A673 (cell line): ENCODE data around the gene CFAP298. TPM values are rescaled to one million over a fixed set of nuclear protein-coding genes. Genes with fewer than 3 reads are reported as not detected.

Experiments used
- BruUV-seq: library from RNA; stranded (reverse); fragments of 400-500 nt; replicated peaks from 2 replicates; lab custom pipeline; 2021; lab: Mats Ljungman, UMichigan
- CTCF ChIA-PET: fragments of 300-600 bp; sonication (Branson Sonifier 250); formaldehyde crosslinking; loops from one replicate; lab custom pipeline; 2022; ENCODE audit warnings: antibody characterized with exemption; lab: Charles Lee
- POLR2A ChIA-PET: fragments of 300-600 bp; sonication (Branson Sonifier 250); formaldehyde crosslinking; loops from one replicate; lab custom pipeline; 2022; ENCODE audit warnings: antibody characterized with exemption; ENCODE audit not compliant: low non-redundant PET; lab: Charles Lee
- DNase-seq: peaks from one replicate; pipeline ENCODE4 v3.0.0-alpha.2; 2015; ENCODE audit warnings: low spot score
- H3K27ac ChIP-seq: fragments of 200-600 bp; sonication (generic); 2 replicates; pipeline ENCODE4 v1.5.1; 2016; ENCODE audit warnings: mixed run types, low read depth, mild to moderate bottlenecking, mixed read lengths, antibody characterized with exemption, low read length; ENCODE audit not compliant: poor library complexity, severe bottlenecking
- H3K27me3 ChIP-seq: fragments of 200-600 bp; sonication (generic); replicated peaks from 2 replicates; pipeline ENCODE4 v1.6.1; 2017; ENCODE audit warnings: mixed run types, low read depth, mild to moderate bottlenecking, mixed read lengths, antibody characterized with exemption, low read length; ENCODE audit not compliant: insufficient read depth, poor library complexity
- H3K36me3 ChIP-seq: fragments of 200-600 bp; sonication (generic); 2 replicates; pipeline ENCODE4 v1.6.1; 2016; ENCODE audit warnings: mixed run types, mild to moderate bottlenecking, mixed read lengths, antibody characterized with exemption, low read length; ENCODE audit not compliant: insufficient read depth, poor library complexity, severe bottlenecking
- H3K4me1 ChIP-seq: fragments of 200-600 bp; sonication (generic); 2 replicates; pipeline ENCODE4 v1.6.1; 2017; ENCODE audit warnings: mixed run types, mild to moderate bottlenecking, mixed read lengths, antibody characterized with exemption, low read length; ENCODE audit not compliant: insufficient read depth, poor library complexity, severe bottlenecking
- H3K4me3 ChIP-seq: fragments of 200-600 bp; sonication (generic); 2 replicates; pipeline ENCODE4 v1.5.1; 2016; ENCODE audit warnings: low read depth, mixed run types, mild to moderate bottlenecking, mixed read lengths, low read length; ENCODE audit not compliant: poor library complexity, severe bottlenecking
- H3K9me3 ChIP-seq: fragments of 200-600 bp; sonication (generic); 2 replicates; pipeline ENCODE4 v1.6.1; 2016; ENCODE audit warnings: mixed run types, low read depth, mild to moderate bottlenecking, mixed read lengths, antibody characterized with exemption, low read length; ENCODE audit not compliant: poor library complexity, severe bottlenecking
- EZH2 ChIP-seq: fragments of 200-600 bp; sonication (generic); IDR thresholded peaks from 2 replicates; pipeline ENCODE4 v1.6.1; 2017; ENCODE audit warnings: borderline replicate concordance, low read depth, mild to moderate bottlenecking, mixed read lengths, antibody characterized with exemption, low read length; ENCODE audit not compliant: poor library complexity, severe bottlenecking
- intact Hi-C: fragments of 100-400 bp; cut with micrococcal nuclease; formaldehyde crosslinking; loops from one replicate; pipeline ENCODE4 v1.10.0; 2022; ENCODE audit not compliant: unreplicated experiment
- total RNA-seq: library from RNA; stranded (reverse); gene quantifications from 2 replicates; pipeline ENCODE4 v1.2.3, GENCODE V29; 2021
- TF ChIP-seq, protein P1 (sequence below): fragments of 300-800, 200-600 bp; sonication (generic); conservative IDR thresholded peaks from 2 replicates; pipeline ENCODE4 v1.5.1; 2017; ENCODE audit warnings: low read depth, mild to moderate bottlenecking, antibody characterized with exemption, low read length, moderate library complexity, mixed read lengths

The CFAP298 gene
- total RNA-seq, 1 experiment from 2014 or later = 55.2 TPM

DNA sequence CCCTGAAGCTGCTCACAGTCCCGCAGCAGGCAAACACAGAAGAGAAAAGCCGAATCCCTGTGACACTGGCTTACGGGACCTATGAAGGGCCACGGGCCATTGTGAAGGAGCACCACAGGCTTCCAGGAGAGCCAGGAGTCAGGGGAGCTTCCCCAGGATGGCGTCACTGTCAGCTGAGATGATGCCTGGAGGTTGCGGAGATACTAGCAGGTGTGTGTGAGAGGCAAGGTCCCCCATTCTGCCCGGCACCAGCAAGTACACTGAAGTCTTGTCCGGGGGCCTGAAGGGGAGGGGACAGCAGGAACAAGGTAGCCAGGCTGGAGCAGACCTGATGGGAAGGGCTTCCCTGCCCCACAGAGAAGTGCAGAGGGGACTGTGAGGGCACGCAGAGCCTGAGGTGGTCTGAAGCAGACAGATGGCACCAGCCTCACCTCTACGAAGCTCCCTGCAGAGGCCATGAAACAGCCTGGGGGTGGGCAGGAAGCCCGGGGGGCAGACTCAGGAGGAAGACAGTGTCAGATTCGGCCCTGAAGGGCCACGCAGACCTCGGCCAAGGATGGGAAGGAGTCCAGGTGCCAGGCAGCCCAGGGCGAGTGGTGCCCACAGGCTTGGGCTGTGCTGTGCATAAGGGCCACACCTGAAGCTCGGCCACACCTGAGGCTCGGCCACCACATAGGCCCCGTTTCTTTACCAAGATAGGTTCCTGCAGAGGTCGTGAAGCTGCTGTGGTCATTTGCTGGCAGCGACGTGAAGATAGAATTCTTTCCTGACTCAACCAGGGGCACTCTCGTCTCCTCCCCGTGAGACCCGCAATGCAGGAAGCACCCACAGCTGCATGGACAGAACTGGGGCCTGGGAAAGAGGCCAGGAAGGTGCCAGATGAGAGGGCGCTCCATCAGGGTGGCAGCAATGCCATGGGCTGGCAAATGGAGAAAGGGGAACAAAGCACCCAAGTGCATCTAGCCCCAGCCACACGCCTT is 36.9 kb downstream of the CFAP298 start:
- Histone ChIP-seq H3K36me3 (no peaks in the 10 kb centered on the region), H3K9me3 (no peaks in the 10 kb centered on the region), H3K4me3 (no peak overlapping the region), H3K27ac (no peak overlapping the region), H3K27me3 (no peaks in the 10 kb centered on the region), H3K4me1 (no peaks in the 10 kb centered on the region)
- DNase-seq = no peak
- TF ChIP-seq, protein P1, sequence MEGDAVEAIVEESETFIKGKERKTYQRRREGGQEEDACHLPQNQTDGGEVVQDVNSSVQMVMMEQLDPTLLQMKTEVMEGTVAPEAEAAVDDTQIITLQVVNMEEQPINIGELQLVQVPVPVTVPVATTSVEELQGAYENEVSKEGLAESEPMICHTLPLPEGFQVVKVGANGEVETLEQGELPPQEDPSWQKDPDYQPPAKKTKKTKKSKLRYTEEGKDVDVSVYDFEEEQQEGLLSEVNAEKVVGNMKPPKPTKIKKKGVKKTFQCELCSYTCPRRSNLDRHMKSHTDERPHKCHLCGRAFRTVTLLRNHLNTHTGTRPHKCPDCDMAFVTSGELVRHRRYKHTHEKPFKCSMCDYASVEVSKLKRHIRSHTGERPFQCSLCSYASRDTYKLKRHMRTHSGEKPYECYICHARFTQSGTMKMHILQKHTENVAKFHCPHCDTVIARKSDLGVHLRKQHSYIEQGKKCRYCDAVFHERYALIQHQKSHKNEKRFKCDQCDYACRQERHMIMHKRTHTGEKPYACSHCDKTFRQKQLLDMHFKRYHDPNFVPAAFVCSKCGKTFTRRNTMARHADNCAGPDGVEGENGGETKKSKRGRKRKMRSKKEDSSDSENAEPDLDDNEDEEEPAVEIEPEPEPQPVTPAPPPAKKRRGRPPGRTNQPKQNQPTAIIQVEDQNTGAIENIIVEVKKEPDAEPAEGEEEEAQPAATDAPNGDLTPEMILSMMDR = no peak
- TF ChIP-seq EZH2 = no peak
- intact Hi-C loops = no loop called here
- ChIA-PET CTCF (interaction anchor here (0.6 kb wide), 1 partner anchor 21 kb away, joined by 3 read pairs; no protein-coding TSS in a partner anchor), POLR2A (no interaction called here)
- BruUV-seq = no TSS peak

DNA sequence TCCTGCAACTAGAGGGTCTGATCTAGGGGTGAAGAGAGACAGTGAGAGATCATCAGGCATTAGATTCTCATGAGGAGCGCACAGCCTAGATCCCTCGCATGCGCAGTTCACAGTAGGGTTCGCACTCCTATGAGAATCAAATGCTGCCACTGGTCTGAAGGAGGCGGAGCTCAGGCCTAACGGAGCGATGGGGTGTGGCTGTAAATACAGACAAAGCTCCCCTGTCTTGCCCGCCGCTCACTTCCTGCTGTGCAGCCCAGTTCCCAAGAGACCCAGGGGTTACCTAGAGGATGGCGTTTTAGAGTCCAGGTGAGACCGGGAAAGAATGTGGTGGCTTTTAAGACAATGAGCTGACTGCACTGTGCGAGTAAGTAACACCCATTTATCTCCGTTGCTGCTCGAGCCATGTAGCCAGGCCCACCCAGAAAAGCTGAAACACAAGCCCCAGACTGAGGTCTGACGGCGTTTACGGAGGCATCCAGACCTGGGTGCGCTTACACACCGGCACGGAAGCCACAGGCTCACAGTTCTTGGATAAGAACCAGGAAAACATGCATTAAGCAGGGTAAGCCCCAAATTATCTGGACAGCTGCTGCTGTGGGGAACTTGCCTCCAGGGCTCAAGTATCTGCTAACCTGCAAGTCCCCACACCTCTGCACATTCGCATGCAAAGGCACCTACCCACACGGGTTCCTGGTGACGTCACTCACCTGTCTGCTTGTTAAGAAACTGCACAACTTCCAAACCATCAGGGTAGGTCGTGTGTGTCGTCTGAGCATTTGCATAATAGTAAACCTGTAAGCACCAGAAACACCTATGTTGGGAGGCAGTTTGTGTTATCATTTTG is 39.4 kb downstream of the CFAP298 start:
- BruUV-seq = no TSS peak
- H3K36me3 ChIP-seq = no peaks in the 10 kb centered on the region
- no peaks in the 10 kb centered on the region for H3K4me1 ChIP-seq
- TF ChIP-seq, protein P1 = no peak
- TF ChIP-seq EZH2 = no peak
- no peak overlapping the region for H3K4me3 ChIP-seq
- ChIA-PET POLR2A (no interaction called here), CTCF (interaction anchor here (1.0 kb wide), 1 partner anchor 170 kb away, joined by 3 read pairs; no protein-coding TSS in a partner anchor)
- no peak for DNase-seq
- no peaks in the 10 kb centered on the region for H3K27me3 ChIP-seq
- no peak overlapping the region for H3K27ac ChIP-seq
- intact Hi-C loops = no loop called here
- no peaks in the 10 kb centered on the region for H3K9me3 ChIP-seq

DNA sequence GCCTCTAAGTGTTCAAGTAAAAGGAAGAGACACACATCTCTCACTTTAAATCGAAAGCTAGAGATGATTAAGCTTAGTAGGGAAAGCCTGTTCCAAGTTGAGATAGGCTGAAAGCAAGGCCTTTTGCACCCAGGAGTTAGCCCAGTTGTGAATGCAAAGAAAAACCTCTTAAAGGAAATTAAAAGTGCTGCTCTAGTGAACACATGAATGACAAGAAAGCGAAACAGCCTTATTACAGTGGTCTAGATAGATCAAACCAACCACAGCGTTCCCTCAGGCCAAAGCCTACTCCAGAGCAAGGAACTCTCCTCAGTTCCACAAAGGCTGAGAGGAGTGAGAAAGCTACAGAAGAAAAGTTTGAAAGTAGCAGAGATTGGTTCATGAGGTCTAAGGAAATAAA is 41.7 kb downstream of the CFAP298 start:
- no peak for TF ChIP-seq EZH2
- TF ChIP-seq, protein P1 = no peak
- Histone ChIP-seq H3K4me1 (no peaks in the 10 kb centered on the region), H3K36me3 (no peaks in the 10 kb centered on the region), H3K9me3 (no peaks in the 10 kb centered on the region), H3K4me3 (no peak overlapping the region), H3K27ac (no peak overlapping the region), H3K27me3 (no peaks in the 10 kb centered on the region)
- intact Hi-C loops = no loop called here
- ChIA-PET POLR2A (no interaction called here), CTCF (interaction anchor here (0.7 to 1.3 kb wide), 2 partner anchors 30 to 167 kb away, joined by 5 to 6 read pairs; no protein-coding TSS in a partner anchor)
- no peak for DNase-seq
- BruUV-seq = no TSS peak
